Calu3 (cell line): ENCODE results near the gene CEP41. TPM values are rescaled to one million over a fixed set of nuclear protein-coding genes. Genes with fewer than 3 reads are reported as not detected.

Source experiments
- BruUV-seq: library from RNA; stranded (reverse); fragments of 400-500 nt; replicated peaks from 2 replicates; lab custom pipeline; 2021; lab: Mats Ljungman, UMichigan
- CTCF ChIA-PET: fragments of 300-600 bp; sonication (Branson Sonifier 250); formaldehyde crosslinking; loops from one replicate; lab custom pipeline; 2022; ENCODE audit warnings: antibody characterized with exemption; lab: Charles Lee
- DNase-seq: peaks from one replicate; pipeline ENCODE4 v3.0.0; 2022
- H3K27ac Mint-ChIP-seq: one replicate; pipeline ENCODE4 v1.8.0; 2022; ENCODE audit warnings: mixed read lengths; ENCODE audit not compliant: unreplicated experiment
- H3K27me3 Mint-ChIP-seq: one replicate; pipeline ENCODE4 v1.8.0; 2022; ENCODE audit warnings: mixed read lengths; ENCODE audit not compliant: unreplicated experiment
- H3K36me3 Mint-ChIP-seq: one replicate; pipeline ENCODE4 v1.8.0; 2022; ENCODE audit warnings: mild to moderate bottlenecking, moderate library complexity, mixed read lengths; ENCODE audit not compliant: insufficient read depth, unreplicated experiment
- H3K4me1 Mint-ChIP-seq: one replicate; pipeline ENCODE4 v1.8.0; 2022; ENCODE audit warnings: mild to moderate bottlenecking, low read depth, mixed read lengths; ENCODE audit not compliant: unreplicated experiment
- H3K4me3 Mint-ChIP-seq: one replicate; pipeline ENCODE4 v1.8.0; 2022; ENCODE audit warnings: mild to moderate bottlenecking, low read depth, moderate library complexity, mixed read lengths; ENCODE audit not compliant: unreplicated experiment
- H3K9me3 Mint-ChIP-seq: one replicate; pipeline ENCODE4 v1.8.0; 2022; ENCODE audit warnings: low read depth, mixed read lengths; ENCODE audit not compliant: unreplicated experiment
- intact Hi-C: fragments of 100-400 bp; cut with micrococcal nuclease; formaldehyde crosslinking; loops from one replicate; pipeline ENCODE4 v1.10.0; 2022; ENCODE audit not compliant: unreplicated experiment
- total RNA-seq: library from RNA; stranded (reverse); gene quantifications from 2 replicates; pipeline ENCODE4 v1.2.3, GENCODE V29; 2022
- TF ChIP-seq, protein P1 (sequence below): fragments of 200-600 bp; IDR thresholded peaks from one replicate; pipeline ENCODE4 v1.8.0; 2022; ENCODE audit warnings: antibody characterized with exemption; ENCODE audit not compliant: unreplicated experiment

The CEP41 gene
- total RNA-seq, 1 experiment from 2014 or later = 21.6 TPM

DNA sequence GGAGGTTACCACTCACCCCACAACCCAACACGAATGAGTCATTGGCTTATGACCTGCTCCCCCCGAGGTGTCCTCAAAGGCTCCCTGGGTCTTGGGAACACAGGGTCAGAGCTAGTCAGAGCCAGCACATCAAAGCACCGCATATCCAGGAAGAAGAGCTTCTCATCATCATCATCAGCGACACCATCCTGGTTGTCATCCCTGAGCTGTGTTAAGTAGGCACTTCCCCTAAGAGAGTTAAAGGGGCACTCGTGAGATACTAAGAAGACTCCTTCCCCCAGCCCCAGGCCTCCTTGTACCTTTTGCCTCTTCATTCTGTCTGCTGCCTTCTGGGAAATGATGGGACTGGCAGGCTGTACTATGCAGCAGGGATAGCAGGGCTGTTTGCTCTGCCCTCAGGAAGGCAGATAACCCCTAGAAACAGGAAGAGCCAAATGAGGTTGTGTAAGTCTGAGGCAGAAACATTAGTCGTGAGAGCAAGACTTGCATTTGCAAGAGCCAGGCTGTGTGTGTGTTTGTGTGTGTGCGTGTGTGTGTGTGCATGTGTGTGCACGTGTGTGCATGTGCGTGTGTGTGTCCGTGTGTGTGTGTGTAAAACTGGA is 71.6 kb downstream of the CEP41 start:
- Mint-ChIP-seq H3K4me3 (no peak overlapping the region), H3K4me1 (no peaks in the 10 kb centered on the region), H3K9me3 (peaks cover 3% of the 10 kb centered on the region), H3K36me3 (no peaks in the 10 kb centered on the region), H3K27ac (no peak overlapping the region), H3K27me3 (no peaks in the 10 kb centered on the region)
- no TSS peak for BruUV-seq
- TF ChIP-seq, protein P1, sequence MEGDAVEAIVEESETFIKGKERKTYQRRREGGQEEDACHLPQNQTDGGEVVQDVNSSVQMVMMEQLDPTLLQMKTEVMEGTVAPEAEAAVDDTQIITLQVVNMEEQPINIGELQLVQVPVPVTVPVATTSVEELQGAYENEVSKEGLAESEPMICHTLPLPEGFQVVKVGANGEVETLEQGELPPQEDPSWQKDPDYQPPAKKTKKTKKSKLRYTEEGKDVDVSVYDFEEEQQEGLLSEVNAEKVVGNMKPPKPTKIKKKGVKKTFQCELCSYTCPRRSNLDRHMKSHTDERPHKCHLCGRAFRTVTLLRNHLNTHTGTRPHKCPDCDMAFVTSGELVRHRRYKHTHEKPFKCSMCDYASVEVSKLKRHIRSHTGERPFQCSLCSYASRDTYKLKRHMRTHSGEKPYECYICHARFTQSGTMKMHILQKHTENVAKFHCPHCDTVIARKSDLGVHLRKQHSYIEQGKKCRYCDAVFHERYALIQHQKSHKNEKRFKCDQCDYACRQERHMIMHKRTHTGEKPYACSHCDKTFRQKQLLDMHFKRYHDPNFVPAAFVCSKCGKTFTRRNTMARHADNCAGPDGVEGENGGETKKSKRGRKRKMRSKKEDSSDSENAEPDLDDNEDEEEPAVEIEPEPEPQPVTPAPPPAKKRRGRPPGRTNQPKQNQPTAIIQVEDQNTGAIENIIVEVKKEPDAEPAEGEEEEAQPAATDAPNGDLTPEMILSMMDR = no peak
- DNase-seq = no peak
- CTCF ChIA-PET = no interaction called here
- intact Hi-C loops = no loop called here

DNA sequence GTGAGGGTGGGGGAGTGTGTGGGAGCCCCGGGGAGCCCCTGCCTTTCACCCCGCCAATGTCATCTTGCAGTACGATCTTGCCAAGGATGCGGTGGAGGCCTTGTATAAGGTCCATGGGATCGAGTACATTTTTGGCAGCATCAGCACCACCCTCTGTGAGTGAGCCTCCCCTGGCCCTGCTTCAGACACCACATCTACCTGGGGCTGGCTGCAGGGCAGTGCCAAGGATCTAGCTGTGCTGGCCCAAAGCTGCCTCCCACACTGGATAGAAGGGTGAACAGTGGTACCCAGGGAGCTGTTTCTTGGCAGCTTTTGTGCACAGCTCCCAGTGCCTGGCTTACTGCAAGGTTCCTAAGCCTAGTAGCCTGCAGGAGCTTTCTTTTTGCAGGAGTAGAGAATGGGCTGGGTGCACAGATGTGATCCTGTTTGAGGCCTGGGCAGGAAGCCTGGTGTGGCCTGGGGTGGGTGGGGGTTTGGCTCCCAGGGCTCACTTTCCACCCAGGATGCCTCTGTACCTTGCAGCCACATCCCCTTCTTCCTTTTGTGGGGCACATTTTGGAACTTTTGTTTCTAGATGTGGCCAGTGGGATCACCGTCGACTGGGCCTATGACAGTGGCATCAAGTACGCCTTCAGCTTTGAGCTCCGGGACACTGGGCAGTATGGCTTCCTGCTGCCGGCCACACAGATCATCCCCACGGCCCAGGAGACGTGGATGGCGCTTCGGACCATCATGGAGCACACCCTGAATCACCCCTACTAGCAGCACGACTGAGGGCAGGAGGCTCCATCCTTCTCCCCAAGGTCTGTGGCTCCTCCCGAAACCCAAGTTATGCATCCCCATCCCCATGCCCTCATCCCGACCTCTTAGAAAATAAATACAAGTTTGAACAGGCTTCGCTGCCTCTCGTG is 72.7 kb downstream of the CEP41 start:
- Mint-ChIP-seq H3K27ac (no peak overlapping the region), H3K9me3 (peaks cover 3% of the 10 kb centered on the region), H3K27me3 (no peaks in the 10 kb centered on the region), H3K36me3 (no peaks in the 10 kb centered on the region), H3K4me3 (no peak overlapping the region), H3K4me1 (peaks cover 8% of the 10 kb centered on the region)
- intact Hi-C loops = no loop called here
- no peak for DNase-seq
- CTCF ChIA-PET = no interaction called here
- BruUV-seq = no TSS peak
- TF ChIP-seq, protein P1 = no peak

DNA sequence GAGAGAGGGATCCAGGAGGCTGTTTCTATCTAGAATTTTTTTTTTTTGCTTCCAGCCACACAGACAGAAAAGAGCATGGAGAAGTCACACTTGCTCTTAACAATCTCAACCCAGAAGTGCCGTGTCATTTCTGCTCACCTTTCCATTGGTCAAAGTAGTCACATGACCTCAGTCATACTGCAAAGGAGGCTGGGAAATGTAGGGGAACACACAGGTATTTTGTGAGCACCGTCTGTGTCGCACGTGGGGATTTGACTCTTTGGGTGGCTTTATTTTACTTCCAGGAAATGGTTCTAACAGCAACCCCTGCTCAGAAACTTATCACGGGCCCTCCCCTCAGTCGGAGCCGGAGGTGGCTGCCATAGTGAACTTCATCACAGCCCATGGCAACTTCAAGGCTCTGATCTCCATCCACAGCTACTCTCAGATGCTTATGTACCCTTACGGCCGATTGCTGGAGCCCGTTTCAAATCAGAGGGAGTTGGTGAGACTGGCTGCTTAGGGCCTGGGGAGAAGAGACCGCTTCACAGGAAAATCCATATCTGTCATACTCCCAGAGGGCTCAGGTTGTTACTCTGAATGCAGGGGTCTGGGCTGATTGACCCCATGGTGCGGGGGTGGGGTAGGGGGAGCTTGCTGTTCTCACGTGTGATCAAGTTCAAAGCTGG is 73.6 kb downstream of the CEP41 start:
- H3K4me3 Mint-ChIP-seq = no peak overlapping the region
- TF ChIP-seq, protein P1 = no peak
- no peaks in the 10 kb centered on the region for H3K27me3 Mint-ChIP-seq
- CTCF ChIA-PET = no interaction called here
- intact Hi-C loops = no loop called here
- H3K36me3 Mint-ChIP-seq = no peaks in the 10 kb centered on the region
- BruUV-seq = no TSS peak
- no peak overlapping the region for H3K27ac Mint-ChIP-seq
- H3K4me1 Mint-ChIP-seq = peaks cover 16% of the 10 kb centered on the region
- H3K9me3 Mint-ChIP-seq = peaks cover 3% of the 10 kb centered on the region
- no peak for DNase-seq

DNA sequence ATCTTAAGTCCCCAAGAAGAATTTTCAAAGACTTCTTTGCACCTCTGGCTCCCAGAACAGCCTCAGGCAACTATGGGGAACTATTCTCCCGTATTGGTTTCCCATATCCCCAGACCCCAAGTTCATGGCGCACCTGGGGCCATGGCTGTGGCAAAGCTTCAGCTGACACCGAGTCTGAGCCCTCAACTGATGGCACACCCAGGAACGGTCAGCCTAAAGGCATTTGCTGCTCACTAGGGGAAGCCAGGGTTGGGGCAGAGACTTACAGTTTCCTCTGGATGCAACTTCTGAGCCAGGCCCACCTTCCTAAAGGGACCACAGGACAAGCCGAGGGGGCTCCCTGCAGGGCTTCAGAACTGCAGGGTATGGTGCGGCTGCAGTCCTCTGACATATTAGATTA is 74.3 kb downstream of the CEP41 start:
- peaks cover 16% of the 10 kb centered on the region for H3K4me1 Mint-ChIP-seq
- BruUV-seq = no TSS peak

More for the DNA sequence above, 74.3 kb downstream of the CEP41 start:
- TF ChIP-seq, protein P1 = no peak
- H3K27ac Mint-ChIP-seq = no peak overlapping the region
- no peaks in the 10 kb centered on the region for H3K9me3 Mint-ChIP-seq
- no peak for DNase-seq
- CTCF ChIA-PET = no interaction called here
- H3K27me3 Mint-ChIP-seq = no peaks in the 10 kb centered on the region
- no peak overlapping the region for H3K4me3 Mint-ChIP-seq
- no peaks in the 10 kb centered on the region for H3K36me3 Mint-ChIP-seq
- intact Hi-C loops = no loop called here
